Activated naive CD8-positive, alpha-beta T cell treated with anti-CD3 and anti-CD28 coated beads, Interleukin-2, amount 50 U/mL, for 24 hours (primary cell): Measurements from ENCODE around the gene SLC48A1.

Experiments used
- ATAC-seq: fragments of 150-1000 bp; cut with Tn5 transposase; one replicate; pipeline ENCODE4 v1.10.0; 2021
- DNase-seq: peaks from one replicate; pipeline ENCODE4 v3.0.0; 2021
- H3K27ac Mint-ChIP-seq: one replicate; pipeline ENCODE4 v1.8.0; 2021; ENCODE audit warnings: mild to moderate bottlenecking, mixed read lengths
- H3K27me3 Mint-ChIP-seq: one replicate; pipeline ENCODE4 v1.8.0; 2021; ENCODE audit warnings: mixed read lengths
- H3K36me3 Mint-ChIP-seq: one replicate; pipeline ENCODE4 v1.8.0; 2021; ENCODE audit warnings: low read depth, mixed read lengths
- H3K4me1 Mint-ChIP-seq: one replicate; pipeline ENCODE4 v1.8.0; 2021; ENCODE audit warnings: mixed read lengths
- H3K4me3 Mint-ChIP-seq: one replicate; pipeline ENCODE4 v1.8.0; 2021; ENCODE audit warnings: mild to moderate bottlenecking, moderate library complexity, mixed read lengths
- H3K9me3 Mint-ChIP-seq: one replicate; pipeline ENCODE4 v1.8.0; 2021; ENCODE audit warnings: mixed read lengths

Gene SLC48A1

DNA sequence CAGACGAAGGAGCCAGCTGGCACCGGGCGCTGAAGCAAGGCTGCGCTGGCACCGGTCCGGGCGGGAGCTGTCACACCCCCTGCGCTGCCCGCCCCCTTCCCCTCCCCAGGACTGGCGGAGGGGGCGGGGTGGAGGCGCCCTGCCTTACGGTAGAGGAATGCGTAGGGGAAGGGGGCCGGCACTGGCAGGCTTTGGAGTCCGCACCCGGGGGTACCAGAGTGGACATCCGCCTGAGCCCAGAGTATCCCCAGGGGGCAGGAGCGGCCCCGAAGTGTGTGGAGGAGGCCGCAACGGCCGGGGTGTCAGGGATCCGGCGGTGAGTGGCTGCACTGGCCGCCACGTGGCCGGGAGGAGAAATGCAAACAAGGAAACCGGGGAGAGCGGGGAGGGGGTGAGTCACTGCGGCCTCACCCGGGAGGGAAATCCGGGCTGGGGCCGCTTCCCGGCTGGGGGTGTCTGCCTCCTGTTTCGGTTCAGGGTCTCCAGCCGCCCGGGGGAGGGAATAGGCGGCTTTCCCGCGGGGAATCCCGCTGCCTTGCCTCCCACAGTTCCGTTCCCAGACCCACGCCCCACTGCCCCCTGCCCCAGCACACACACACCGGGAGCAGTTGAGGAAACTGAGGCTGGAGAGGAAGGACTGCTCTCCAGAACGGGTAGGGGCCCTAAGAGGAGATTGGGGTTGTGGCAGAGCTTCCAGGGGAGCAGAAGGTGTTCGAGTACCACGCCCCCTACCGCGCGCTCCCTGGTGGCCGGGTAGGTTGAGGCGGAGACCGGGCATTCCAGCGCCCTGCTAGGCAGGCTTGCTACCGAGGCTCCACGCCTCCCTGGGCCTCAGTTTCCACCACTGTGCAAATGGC is 14.0 kb upstream of the SLC48A1 start, which contains the start of gene RAPGEF3:
Gene RAPGEF3, minus strand, starts transcription at position 47 of the 857 bp plus-strand sequence. CDS start 324 bp downstream, outside the sequence.
- peaks cover 7% of the 10 kb centered on the region for H3K27me3 Mint-ChIP-seq
- peak; percentile 62 for ATAC-seq
- peak; percentile 76 for DNase-seq
- H3K27ac Mint-ChIP-seq = peak within 1 kb of the TSS; percentile 8
- peak within 1 kb of the TSS; percentile 59 for H3K4me3 Mint-ChIP-seq
- H3K9me3 Mint-ChIP-seq = no peaks in the 10 kb centered on the region
- no peaks in the 10 kb centered on the region for H3K36me3 Mint-ChIP-seq
- H3K4me1 Mint-ChIP-seq = peaks cover 40% of the 10 kb centered on the region

DNA sequence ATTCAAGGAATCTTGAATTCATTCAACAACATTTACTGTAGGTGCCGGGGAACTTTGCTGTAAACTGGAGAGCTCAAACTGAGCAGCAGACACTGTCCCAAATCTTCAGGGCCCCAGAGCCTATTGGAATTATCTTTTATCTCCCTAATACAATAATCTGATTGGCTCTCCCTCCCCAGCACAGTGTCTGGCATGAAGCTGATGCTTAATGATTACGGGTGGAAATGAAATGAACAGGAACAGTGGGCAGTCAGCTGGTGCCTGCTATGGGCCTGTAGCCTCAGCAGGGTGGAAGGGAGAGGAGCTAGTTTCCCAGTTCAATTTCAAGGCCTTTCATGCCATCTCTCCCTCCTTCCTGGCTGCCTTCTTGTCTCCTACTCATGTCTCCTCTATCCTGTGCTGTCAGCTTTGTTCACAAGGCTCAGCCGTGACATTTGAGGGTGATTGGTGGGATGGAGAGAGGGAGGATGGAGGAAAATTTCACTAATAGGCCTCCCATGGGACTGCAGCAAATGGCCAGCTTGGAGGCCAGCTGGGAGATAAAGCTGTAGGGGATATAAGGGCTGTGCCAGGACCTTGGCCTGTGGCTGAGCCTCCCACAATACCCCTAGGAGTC is 10.1 kb upstream of the SLC48A1 start:
- H3K9me3 Mint-ChIP-seq = no peaks in the 10 kb centered on the region
- H3K4me3 Mint-ChIP-seq = no peak overlapping the region
- no peak overlapping the region for H3K27ac Mint-ChIP-seq
- H3K4me1 Mint-ChIP-seq = peaks cover 14% of the 10 kb centered on the region
- ATAC-seq (no peak), DNase-seq (no peak)
- no peaks in the 10 kb centered on the region for H3K36me3 Mint-ChIP-seq
- peaks cover 4% of the 10 kb centered on the region for H3K27me3 Mint-ChIP-seq

DNA sequence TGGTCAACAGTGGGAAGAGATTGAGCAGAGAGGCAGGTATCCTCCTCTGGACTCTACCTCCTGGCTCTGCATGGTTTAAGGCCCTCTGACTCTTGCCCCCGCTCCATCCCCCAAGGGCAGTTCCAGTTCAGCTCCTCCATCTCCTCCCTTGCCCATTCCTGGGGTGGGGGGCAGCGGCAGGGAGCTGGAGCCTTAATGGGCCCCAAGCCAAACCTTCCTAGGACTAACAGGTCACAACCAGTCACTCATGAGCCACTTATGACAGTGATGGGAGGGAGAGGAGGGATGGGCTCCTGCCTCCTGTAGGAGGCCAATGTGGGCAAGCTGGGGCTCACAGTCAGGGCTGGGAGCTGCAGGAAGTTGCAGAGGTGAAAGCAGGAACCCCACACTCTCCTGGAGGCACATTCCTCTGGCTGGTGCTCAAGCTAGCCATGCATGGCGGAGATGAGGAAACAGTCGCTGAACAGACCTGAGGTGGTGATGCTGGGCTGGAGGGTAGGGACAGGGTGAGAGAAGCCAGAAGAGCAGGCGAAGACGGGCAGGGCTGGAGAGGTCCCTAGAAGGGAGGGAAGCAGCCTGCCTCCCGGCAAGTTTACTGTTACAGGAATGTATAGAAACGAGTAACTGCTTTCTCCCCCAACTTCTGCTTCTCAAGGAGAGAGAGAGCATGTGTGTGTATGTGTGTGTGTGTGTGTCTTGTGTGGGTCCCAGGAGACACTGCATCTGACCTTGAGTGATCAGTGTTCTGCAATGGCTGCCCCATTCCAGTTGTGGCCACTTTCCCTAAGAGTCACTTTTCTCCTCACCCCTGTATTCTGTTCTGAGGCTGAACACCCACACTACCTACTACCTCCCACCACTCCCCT is 9.3 kb upstream of the SLC48A1 start:
- no peak for ATAC-seq
- Mint-ChIP-seq H3K4me3 (no peak overlapping the region), H3K27me3 (peaks cover 4% of the 10 kb centered on the region), H3K9me3 (no peaks in the 10 kb centered on the region), H3K36me3 (no peaks in the 10 kb centered on the region), H3K27ac (no peak overlapping the region), H3K4me1 (peaks cover 10% of the 10 kb centered on the region)
- DNase-seq = no peak

DNA sequence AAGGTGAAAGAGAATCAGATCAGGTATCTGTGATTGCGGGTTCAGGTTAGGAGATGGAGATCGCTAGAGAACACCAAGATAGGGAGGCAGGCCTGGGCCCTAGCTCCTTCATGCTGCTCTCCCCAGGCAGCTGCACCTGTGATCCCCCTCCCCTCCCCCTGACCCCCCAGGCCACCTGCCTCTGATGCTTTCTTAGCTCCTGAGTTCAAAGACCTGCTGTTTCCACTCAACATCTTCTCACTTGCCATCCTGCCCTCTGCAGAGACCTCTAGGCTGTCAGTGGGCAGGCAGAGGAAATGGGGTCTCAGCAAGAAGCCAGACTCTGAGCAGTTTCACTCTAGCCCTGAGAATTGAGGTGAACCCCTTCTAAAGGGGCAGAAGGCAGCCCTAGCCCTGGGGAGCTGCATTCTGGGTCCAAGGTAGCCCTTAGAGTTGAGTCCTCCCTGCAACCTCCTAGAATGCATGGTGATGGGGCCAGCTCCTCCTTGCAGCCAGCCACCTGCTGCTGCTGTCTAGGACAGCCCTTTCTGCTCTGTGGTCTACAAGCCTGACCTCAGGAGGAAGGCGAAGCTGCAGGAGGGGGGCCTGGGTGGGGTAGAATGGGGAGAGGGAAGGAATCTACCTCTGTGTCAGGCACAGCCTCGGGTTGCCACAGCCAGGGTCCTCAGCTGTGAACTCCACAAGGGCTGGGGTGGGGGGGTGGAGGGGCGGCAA is 6.4 kb upstream of the SLC48A1 start:
- peak; percentile 27 for ATAC-seq
- H3K9me3 Mint-ChIP-seq = no peaks in the 10 kb centered on the region
- H3K27ac Mint-ChIP-seq = no peak overlapping the region
- no peaks in the 10 kb centered on the region for H3K27me3 Mint-ChIP-seq
- H3K4me3 Mint-ChIP-seq = no peak overlapping the region
- H3K36me3 Mint-ChIP-seq = no peaks in the 10 kb centered on the region
- DNase-seq = no peak
- H3K4me1 Mint-ChIP-seq = peaks cover 4% of the 10 kb centered on the region

DNA sequence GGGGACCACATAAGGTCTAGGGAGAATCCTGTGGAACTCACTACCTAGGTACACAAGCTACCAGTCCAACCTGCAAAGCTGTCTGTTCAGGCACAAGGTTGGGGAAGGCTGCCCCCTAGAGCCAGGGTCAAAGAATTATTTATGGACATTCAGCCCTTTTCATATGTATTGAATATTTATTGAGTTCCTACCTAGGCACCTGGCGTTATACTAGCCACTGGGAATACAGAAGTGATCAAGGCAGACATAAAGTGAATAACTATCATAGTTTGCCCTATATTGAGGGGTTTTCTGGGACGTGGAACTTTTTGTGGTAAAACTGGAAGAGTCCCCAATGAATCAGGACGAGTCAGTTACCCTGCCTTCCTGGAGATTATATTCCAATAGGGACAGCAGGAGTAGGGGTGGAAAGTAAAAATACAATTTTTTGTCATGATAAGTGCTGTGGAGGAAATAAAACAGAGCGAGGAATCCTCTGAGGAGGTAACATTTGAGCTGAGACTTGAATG is 5.8 kb upstream of the SLC48A1 start:
- H3K27me3 Mint-ChIP-seq = no peaks in the 10 kb centered on the region

DNA sequence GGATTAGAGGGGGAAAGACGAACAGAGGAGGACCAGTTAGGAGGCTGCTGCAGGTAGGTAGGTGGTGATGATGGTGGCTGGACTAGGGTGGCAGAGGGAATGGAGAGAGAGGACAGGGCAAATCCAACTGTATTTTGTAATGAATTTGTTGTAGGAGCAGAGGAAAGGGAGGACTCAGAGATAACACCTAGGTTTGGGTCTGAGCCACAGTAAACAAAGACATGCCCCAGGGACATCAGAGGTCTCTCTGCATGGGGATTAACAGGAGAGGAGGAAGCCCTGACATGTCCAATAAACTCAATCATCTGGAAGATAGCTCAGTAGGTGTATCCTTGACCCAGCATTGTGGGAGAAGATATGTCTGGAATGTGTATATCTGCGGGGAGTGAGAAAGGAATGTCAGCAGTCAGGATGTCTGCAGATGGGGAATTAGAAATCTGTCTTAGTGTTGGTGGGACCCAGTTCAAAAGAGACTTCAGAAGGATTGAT is 4.7 kb upstream of the SLC48A1 start:
- Mint-ChIP-seq H3K36me3 (no peaks in the 10 kb centered on the region), H3K27ac (no peak overlapping the region), H3K9me3 (no peaks in the 10 kb centered on the region), H3K27me3 (peaks cover 2% of the 10 kb centered on the region), H3K4me3 (no peak overlapping the region), H3K4me1 (peaks cover 7% of the 10 kb centered on the region)
- ATAC-seq = no peak
- DNase-seq = no peak

More for the DNA sequence above, 5.8 kb upstream of the SLC48A1 start:
- H3K4me3 Mint-ChIP-seq = no peak overlapping the region
- ATAC-seq (peak; percentile 70), DNase-seq (peak; percentile 79)
- H3K27ac Mint-ChIP-seq = no peak overlapping the region
- peaks cover 4% of the 10 kb centered on the region for H3K4me1 Mint-ChIP-seq
- H3K36me3 Mint-ChIP-seq = no peaks in the 10 kb centered on the region
- H3K9me3 Mint-ChIP-seq = no peaks in the 10 kb centered on the region

DNA sequence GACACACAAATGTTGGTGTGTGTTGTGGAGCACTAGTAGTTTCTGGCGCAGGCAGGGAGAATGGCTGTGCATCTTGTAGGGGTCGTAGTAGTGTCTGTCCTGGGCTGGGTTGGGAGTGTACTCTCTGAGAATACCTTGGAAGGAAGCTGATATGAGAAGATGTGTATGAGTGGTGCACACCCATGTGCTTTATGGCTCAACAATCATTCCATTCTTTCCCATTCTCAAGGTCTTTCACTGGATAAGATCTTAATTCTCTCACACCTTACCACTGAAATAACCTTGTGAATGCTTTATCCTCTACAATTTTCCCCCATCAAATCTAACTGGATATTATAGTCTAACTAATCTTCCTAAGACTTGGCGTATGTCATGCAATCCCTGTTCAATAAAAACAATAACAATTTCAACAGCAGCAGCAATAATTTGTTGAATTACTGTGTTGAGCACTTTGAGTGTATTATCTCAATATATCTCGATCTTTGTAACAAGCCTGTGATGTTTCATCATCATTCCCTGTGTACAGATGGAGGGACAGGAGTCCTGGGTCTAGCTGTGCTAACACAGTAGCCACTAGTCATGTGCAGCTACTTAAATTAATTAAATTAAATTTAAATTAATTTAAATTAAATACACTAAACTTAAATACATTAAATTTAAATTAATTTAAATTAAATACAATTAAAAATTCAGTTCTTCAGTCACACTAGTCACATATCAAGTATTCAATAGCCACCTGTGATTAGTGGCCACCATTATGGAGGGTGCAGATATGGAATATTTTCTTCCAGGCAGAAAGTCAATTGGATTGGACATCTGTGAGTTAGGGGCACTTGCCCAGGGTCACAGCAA is 3.6 kb upstream of the SLC48A1 start:
- H3K36me3 Mint-ChIP-seq = no peaks in the 10 kb centered on the region
- H3K4me3 Mint-ChIP-seq = no peak overlapping the region
- DNase-seq (no peak), ATAC-seq (no peak)
- H3K27me3 Mint-ChIP-seq = peaks cover 2% of the 10 kb centered on the region
- H3K9me3 Mint-ChIP-seq = no peaks in the 10 kb centered on the region
- H3K4me1 Mint-ChIP-seq = peaks cover 14% of the 10 kb centered on the region
- no peak overlapping the region for H3K27ac Mint-ChIP-seq

DNA sequence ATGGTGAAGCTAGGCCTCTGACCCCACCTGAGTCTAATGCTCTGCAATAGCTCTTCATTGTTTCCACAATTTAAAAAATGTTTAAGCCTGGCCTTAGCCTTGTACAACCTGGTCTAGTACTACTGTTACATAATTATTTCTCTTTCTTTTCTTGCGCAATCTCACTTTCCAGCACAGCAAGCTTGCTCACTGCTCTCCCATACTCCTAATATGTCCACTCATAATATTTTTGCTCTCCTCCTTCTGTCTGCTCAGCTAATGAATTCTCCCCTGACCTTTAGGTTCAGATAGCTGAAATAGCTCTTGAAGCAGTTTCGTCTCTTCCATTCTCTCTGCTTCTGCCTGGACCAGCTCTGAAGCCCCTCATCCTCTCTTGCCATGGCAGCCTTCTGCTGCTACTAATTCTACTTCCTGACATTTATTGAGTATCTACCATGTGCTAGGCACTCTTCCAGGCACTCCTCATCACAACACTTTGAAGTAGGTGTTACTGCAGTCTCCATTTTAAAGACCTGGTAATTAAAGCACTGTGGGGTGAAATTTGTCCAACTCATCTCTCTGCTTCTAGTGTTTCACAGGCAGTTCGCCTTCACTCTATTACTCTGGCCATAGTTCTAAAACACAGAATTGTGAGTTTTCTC is 2.8 kb upstream of the SLC48A1 start:
- no peak for ATAC-seq
- Mint-ChIP-seq H3K4me1 (peaks cover 20% of the 10 kb centered on the region), H3K27me3 (peaks cover 2% of the 10 kb centered on the region), H3K36me3 (no peaks in the 10 kb centered on the region), H3K4me3 (no peak overlapping the region), H3K27ac (no peak overlapping the region), H3K9me3 (no peaks in the 10 kb centered on the region)
- DNase-seq = no peak

DNA sequence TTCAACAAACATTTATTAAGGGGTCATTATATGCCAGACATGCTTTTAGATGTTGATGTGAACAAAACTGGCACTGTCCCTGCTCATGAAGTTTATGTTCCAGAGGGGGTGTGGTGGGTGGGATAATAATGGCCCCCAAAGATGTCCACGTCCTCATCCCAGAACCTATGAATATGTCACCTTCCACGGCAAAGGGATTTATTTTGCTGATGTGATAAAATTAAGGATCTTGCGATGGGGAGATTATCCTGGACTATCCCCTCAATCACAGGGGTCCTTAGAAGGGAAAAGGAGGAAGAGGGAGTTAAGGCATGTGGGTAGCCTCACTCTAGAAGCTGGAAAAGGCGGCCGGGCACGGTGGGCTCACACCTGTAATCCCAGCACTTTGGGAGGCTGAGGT is 1.7 kb upstream of the SLC48A1 start:
- Mint-ChIP-seq H3K9me3 (no peaks in the 10 kb centered on the region), H3K27ac (no peak overlapping the region)

DNA sequence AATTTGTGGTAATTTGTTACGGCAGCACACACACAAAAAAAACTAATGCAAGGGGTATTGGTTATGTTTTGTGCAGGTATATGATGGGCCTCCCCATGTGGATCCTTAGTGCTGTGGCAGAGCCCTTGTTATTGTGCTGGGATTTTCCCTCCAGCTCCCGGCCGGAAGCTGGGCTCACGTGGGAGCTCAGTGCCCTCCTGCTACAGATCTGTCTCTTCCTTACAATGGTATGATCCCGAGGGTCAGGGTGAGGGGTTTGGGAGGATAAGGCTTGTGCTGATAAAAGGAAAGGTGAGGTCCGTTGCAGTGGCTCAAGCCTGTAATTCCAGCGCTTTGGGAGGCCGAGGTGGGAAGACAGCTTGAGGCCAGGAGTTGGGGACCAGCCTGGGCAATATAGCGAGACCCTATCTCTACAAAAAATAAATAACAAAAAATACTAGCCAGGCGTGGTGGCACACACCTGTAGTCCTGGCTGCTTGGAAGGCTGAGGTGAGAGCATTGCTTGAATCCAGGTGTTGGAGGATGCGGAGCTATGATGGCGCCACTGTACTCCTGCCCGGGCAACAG is 861 bp upstream of the SLC48A1 start:
- Mint-ChIP-seq H3K4me3 (peak overlapping the region; percentile 71), H3K9me3 (no peaks in the 10 kb centered on the region), H3K27ac (peak overlapping the region; percentile 67), H3K36me3 (no peaks in the 10 kb centered on the region), H3K27me3 (peaks cover 2% of the 10 kb centered on the region), H3K4me1 (peaks cover 32% of the 10 kb centered on the region)
- ATAC-seq = no peak
- no peak for DNase-seq

More for the DNA sequence above, 1.7 kb upstream of the SLC48A1 start:
- H3K4me1 Mint-ChIP-seq = peaks cover 29% of the 10 kb centered on the region
- H3K27me3 Mint-ChIP-seq = peaks cover 2% of the 10 kb centered on the region
- DNase-seq = no peak
- ATAC-seq = no peak
- H3K4me3 Mint-ChIP-seq = no peak overlapping the region
- H3K36me3 Mint-ChIP-seq = no peaks in the 10 kb centered on the region

DNA sequence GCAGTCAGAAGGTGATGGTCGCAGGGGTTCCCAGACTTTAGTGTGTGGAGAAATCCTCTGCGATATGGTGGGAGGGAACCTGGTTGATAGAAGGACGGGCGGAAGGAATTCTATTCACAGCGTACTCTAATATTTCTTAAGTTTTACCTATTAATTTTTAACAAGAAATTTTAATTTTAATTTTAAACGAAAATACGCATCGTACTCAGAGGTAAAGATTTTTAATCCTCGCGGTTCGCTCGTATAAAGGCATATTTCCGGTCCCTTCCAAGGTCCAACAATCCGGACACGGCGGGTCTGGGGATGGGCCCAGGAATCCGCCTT is 338 bp upstream of the SLC48A1 start:
- no peak for ATAC-seq
- peaks cover 32% of the 10 kb centered on the region for H3K4me1 Mint-ChIP-seq
- H3K9me3 Mint-ChIP-seq = no peaks in the 10 kb centered on the region
- peaks cover 2% of the 10 kb centered on the region for H3K27me3 Mint-ChIP-seq
- H3K4me3 Mint-ChIP-seq = peak overlapping the region; percentile 71
- DNase-seq = no peak
- H3K36me3 Mint-ChIP-seq = no peaks in the 10 kb centered on the region
- peak overlapping the region; percentile 67 for H3K27ac Mint-ChIP-seq

DNA sequence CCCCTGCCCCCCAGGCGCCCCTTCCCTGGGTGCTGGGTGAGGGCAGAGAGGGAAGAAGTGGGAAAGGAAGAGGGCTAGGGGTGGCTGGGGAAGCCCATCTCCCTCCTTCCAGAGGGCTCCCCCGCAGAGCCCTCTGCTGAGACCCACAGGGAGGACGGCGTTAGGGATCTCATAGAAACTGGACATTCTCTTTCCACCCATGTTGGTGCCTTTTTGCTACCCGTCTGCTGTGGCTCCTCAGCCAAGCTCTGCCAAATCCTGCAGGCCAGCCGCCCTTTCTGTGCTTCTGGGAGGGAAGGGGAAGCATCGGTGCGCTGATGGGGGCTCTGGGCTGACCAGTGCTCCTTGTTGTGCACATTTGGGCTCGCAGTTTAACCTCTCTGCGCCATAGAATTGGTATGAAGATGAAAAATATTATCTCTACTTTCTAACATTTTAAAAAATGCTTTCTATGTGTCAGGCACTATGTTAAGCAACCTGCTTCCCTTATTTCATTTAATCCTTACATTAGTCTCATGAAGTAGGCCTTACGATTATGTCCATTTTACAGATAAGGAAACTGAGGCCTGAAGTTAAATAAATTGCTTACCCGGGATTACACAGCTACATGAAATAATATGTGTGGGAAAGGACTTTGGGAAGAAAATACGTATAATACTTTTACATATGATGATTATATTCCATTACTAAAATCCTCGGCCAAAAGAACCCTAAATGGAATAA is 981 bp downstream of the SLC48A1 start:
- Mint-ChIP-seq H3K4me1 (peaks cover 36% of the 10 kb centered on the region), H3K36me3 (no peaks in the 10 kb centered on the region), H3K27me3 (peaks cover 2% of the 10 kb centered on the region), H3K9me3 (no peaks in the 10 kb centered on the region), H3K4me3 (peak overlapping the region; percentile 82), H3K27ac (peak overlapping the region; percentile 7)
- ATAC-seq = no peak
- DNase-seq = no peak
